ENCODE data around the gene ZNF358.
A peak's percentile ranks its signal among the peaks of the same experiment; 100 is the strongest.

ZNF358 gene

DNA sequence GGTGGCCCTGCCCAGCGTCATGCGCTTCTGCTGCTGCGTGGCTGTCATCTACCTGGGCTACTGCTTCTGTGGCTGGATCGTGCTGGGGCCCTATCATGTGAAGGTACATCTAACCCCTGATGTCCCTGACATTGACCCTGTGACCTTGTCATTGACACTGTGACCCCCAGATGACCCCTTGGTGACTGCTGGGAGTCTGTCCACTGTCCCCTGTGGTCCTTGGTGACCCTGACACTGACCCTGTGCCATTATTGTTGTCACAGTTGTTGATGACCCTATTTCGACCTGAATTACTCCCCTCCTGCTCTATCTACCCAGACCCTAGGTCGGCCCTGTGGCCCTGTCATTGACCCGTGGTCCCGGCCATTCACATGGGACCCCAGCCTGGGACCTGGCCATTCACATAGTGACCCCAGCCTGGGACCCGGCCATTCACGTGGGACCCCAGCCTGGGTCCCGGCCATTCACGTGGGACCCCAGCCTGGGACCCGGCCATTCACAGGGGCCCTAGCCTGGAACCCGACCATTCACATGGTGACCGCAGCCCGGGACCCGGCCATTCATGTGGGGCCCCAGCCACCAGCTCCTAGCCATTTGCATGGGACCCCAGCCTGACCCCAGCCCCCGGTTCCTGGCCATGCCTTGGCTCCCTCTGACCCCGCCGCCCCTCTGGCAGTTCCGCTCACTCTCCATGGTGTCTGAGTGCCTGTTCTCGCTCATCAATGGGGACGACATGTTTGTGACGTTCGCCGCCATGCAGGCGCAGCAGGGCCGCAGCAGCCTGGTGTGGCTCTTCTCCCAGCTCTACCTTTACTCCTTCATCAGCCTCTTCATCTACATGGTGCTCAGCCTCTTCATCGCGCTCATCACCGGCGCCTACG, 13.9 kb downstream of the ZNF358 start:
- no peaks in the 10 kb centered on the region for H4K20me1 ChIP-seq (ENCODE audit: low read depth, low read length)
- no peak for TF ChIP-seq EZH2phosphoT487 (conservative IDR thresholded peaks at IDR 0.05; ENCODE audit: low read length)
- TF ChIP-seq, protein P1, sequence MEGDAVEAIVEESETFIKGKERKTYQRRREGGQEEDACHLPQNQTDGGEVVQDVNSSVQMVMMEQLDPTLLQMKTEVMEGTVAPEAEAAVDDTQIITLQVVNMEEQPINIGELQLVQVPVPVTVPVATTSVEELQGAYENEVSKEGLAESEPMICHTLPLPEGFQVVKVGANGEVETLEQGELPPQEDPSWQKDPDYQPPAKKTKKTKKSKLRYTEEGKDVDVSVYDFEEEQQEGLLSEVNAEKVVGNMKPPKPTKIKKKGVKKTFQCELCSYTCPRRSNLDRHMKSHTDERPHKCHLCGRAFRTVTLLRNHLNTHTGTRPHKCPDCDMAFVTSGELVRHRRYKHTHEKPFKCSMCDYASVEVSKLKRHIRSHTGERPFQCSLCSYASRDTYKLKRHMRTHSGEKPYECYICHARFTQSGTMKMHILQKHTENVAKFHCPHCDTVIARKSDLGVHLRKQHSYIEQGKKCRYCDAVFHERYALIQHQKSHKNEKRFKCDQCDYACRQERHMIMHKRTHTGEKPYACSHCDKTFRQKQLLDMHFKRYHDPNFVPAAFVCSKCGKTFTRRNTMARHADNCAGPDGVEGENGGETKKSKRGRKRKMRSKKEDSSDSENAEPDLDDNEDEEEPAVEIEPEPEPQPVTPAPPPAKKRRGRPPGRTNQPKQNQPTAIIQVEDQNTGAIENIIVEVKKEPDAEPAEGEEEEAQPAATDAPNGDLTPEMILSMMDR (IDR thresholded peaks at IDR 0.05; ENCODE audit: insufficient read depth, low read length, poor library complexity, severe bottlenecking) = no peak
- H3K27ac ChIP-seq (ENCODE audit: low read depth, low read length) = no peak overlapping the region
- no peak overlapping the region for H3K4me3 ChIP-seq (ENCODE audit: insufficient read depth, low read length, poor library complexity, severe bottlenecking)
- H3K79me2 ChIP-seq (ENCODE audit: insufficient read depth, low read length) = no peaks in the 10 kb centered on the region
- no peaks in the 10 kb centered on the region for H3K9me3 ChIP-seq (ENCODE audit: insufficient read depth, low read length)
- no peaks in the 10 kb centered on the region for H3K36me3 ChIP-seq (ENCODE audit: low read length)
- H3K9me2 ChIP-seq (replicated peaks; ENCODE audit: insufficient read depth, low read length) = no peaks in the 10 kb centered on the region
- H3K9ac ChIP-seq (ENCODE audit: low read length) = no peak overlapping the region
- no peaks in the 10 kb centered on the region for H3K27me3 ChIP-seq (ENCODE audit: low read length)
- no peak overlapping the region for H2AFZ ChIP-seq (ENCODE audit: low read depth, low read length, severe bottlenecking)
- H3K4me2 ChIP-seq (ENCODE audit: low read depth, low read length, poor library complexity, severe bottlenecking) = no peak overlapping the region
- H3F3A ChIP-seq (ENCODE audit: insufficient read depth) = no peaks in the 10 kb centered on the region

DNA sequence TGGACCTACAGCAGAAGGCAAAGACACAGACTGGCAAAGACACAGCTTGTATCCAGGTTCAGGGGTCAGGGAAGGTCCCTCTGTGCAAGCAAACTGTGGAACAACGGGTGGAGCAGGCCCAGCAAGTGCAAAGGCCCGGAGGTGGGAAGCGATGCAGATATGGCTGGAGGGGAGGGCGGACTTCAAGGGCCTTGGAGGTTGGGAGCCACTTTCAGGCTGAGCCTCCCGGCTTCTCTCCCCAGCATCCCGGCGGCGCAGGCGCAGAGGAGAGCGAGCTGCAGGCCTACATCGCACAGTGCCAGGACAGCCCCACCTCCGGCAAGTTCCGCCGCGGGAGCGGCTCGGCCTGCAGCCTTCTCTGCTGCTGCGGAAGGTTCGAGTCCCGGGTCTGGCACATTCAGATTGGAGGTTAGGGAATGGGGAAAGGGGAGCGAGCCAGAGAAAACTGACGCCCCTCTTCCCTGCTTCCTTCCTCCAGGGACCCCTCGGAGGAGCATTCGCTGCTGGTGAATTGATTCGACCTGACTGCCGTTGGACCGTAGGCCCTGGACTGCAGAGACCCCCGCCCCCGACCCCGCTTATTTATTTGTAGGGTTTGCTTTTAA, 17.5 kb downstream of the ZNF358 start:
- H3F3A ChIP-seq (ENCODE audit: insufficient read depth) = no peaks in the 10 kb centered on the region
- H3K9me2 ChIP-seq (replicated peaks; ENCODE audit: insufficient read depth, low read length) = no peaks in the 10 kb centered on the region
- no peak for TF ChIP-seq EZH2phosphoT487 (conservative IDR thresholded peaks at IDR 0.05; ENCODE audit: low read length)
- TF ChIP-seq, protein P1 (IDR thresholded peaks at IDR 0.05; ENCODE audit: insufficient read depth, low read length, poor library complexity, severe bottlenecking) = no peak
- H3K79me2 ChIP-seq (ENCODE audit: insufficient read depth, low read length) = no peaks in the 10 kb centered on the region
- H3K36me3 ChIP-seq (ENCODE audit: low read length) = no peaks in the 10 kb centered on the region
- H3K27me3 ChIP-seq (ENCODE audit: low read length) = no peaks in the 10 kb centered on the region
- H3K4me2 ChIP-seq (ENCODE audit: low read depth, low read length, poor library complexity, severe bottlenecking) = peak overlapping the region; percentile 40
- H4K20me1 ChIP-seq (ENCODE audit: low read depth, low read length) = no peaks in the 10 kb centered on the region
- H2AFZ ChIP-seq (ENCODE audit: low read depth, low read length, severe bottlenecking) = peak overlapping the region; percentile 84
- H3K4me3 ChIP-seq (ENCODE audit: insufficient read depth, low read length, poor library complexity, severe bottlenecking) = peak overlapping the region; percentile 90
- no peak overlapping the region for H3K27ac ChIP-seq (ENCODE audit: low read depth, low read length)
- peak overlapping the region; percentile 20; the same call in 1 of the 2 replicates for H3K9ac ChIP-seq (ENCODE audit: low read length)
- H3K9me3 ChIP-seq (ENCODE audit: insufficient read depth, low read length) = no peaks in the 10 kb centered on the region

DNA sequence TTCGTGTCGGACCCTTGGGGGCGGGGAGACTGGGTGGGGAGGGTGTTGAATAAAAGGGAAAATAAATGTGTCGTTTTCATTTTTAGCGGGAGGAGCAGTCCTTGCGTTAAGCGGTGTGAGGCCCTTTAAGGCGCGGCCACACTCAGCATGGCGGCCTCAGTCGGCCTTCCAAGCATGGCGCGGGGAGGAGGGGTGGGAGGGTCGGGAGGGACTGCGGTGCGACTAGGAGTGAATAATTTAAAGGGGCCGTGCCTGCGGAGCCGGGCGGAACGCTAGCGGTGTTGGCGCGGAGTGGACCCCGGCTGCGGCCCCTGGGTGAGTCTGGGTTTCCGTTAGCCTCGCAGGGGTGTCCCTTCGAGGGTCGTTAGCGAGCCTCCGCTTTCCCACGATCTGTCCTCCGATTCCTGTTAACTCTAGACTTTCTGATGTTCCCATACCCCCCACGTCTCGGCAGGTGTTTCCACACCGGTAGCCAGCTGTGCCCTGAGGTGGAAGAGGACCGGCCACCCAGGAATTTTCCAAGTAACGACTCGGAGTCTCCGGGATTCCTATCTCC, 18.1 kb downstream of the ZNF358 start:
- H2AFZ ChIP-seq (ENCODE audit: low read depth, low read length, severe bottlenecking) = peak overlapping the region; percentile 84
- H3K36me3 ChIP-seq (ENCODE audit: low read length) = no peaks in the 10 kb centered on the region
- H4K20me1 ChIP-seq (ENCODE audit: low read depth, low read length) = no peaks in the 10 kb centered on the region
- H3K27ac ChIP-seq (ENCODE audit: low read depth, low read length) = no peak overlapping the region
- H3K4me3 ChIP-seq (ENCODE audit: insufficient read depth, low read length, poor library complexity, severe bottlenecking) = peak overlapping the region; percentile 90
- no peaks in the 10 kb centered on the region for H3K79me2 ChIP-seq (ENCODE audit: insufficient read depth, low read length)
- H3K4me2 ChIP-seq (ENCODE audit: low read depth, low read length, poor library complexity, severe bottlenecking) = peak overlapping the region; percentile 79
- H3K27me3 ChIP-seq (ENCODE audit: low read length) = no peaks in the 10 kb centered on the region
- H3K9me2 ChIP-seq (replicated peaks; ENCODE audit: insufficient read depth, low read length) = no peaks in the 10 kb centered on the region
- no peak for TF ChIP-seq EZH2phosphoT487 (conservative IDR thresholded peaks at IDR 0.05; ENCODE audit: low read length)
- TF ChIP-seq, protein P1 (IDR thresholded peaks at IDR 0.05; ENCODE audit: insufficient read depth, low read length, poor library complexity, severe bottlenecking) = no peak
- H3F3A ChIP-seq (ENCODE audit: insufficient read depth) = no peaks in the 10 kb centered on the region
- no peaks in the 10 kb centered on the region for H3K9me3 ChIP-seq (ENCODE audit: insufficient read depth, low read length)
- H3K9ac ChIP-seq (ENCODE audit: low read length) = peak overlapping the region; percentile 73

Data from SU-DHL-6 (cell line).